ENCODE data around the gene ZNF385B. TPM values are rescaled to one million over a fixed set of nuclear protein-coding genes. Genes with fewer than 3 reads are reported as not detected.

Gene ZNF385B
- total RNA-seq = 0.09 TPM in 1 of 2 replicates, not detected in the other

GRCh38 chr2:179861416-179862067 lies at the start of gene ZNF385B:
Gene ZNF385B, minus strand, starts transcription at chr2:179861612.

Other genes with a start within 250 kb of the ZNF385B start
- gene CWC22, start 145.7 kb upstream of the ZNF385B start, total RNA-seq = 11.9 and 15.8 TPM in 2 replicates